ENCODE measurements around the gene HSFX1.
"Not testable (repeated sequence)": the region's sequence is repeated elsewhere in the genome, so short reads cannot be mapped to it uniquely, and the experiment has no call there.

HSFX1 gene, protein sequence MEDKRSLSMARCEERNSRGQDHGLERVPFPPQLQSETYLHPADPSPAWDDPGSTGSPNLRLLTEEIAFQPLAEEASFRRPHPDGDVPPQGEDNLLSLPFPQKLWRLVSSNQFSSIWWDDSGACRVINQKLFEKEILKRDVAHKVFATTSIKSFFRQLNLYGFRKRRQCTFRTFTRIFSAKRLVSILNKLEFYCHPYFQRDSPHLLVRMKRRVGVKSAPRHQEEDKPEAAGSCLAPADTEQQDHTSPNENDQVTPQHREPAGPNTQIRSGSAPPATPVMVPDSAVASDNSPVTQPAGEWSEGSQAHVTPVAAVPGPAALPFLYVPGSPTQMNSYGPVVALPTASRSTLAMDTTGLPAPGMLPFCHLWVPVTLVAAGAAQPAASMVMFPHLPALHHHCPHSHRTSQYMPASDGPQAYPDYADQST

DNA sequence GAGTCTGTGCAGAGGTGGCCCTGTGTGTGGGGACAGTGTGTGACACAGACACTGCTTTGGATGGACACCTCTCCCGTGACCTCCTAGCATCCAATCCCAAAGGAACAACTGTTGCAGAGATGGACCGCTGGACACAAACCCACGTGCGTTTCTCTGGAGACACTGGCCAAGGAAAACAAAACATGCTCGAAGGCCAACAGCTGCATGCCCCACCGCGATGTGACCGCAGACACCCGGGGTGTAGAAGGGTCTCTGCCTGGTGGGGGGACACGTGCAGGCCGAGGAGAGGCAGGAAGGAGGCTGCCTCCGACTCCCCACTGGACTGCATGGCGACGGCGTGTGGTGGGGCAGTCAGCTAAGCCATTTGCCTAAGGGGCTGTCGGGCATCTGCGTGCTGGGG is at the start of gene HSFX1:
Gene HSFX1, plus strand, starts transcription at position 301 of the 400 bp plus-strand sequence. CDS start 614 bp downstream, outside the sequence.
- DNase-seq (ENCODE audit: low read depth): not testable (repeated sequence)

- not testable (repeated sequence) for DNase-seq (ENCODE audit: low read depth)
Observed at GRCh38 chrX:149727308-149727707, 46.6 kb upstream of the HSFX1 start.

DNA sequence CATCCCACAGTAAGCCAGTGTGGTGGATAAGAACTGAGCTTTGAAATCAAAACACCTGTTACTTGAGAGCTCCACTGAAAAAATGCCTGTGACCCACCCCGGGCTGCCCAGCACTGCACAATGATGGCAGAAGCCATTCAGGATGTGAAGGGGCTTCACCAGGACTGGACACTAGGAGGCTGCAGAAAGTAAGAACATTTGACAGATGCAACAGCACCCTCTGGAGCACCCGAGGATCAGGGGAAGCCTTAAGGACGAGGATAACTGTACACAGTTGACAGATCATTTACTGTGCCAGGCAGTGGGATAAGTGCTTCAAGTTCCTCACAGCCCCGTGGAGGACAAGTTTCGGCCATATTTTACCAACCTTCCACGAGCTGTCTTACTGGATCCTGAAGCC is 31.6 kb upstream of the HSFX1 start:
- not testable (repeated sequence) for DNase-seq (ENCODE audit: low read depth)

- DNase-seq (ENCODE audit: low read depth): not testable (repeated sequence)
Observed at GRCh38 chrX:149746390-149747007, 27.4 kb upstream of the HSFX1 start.

DNA sequence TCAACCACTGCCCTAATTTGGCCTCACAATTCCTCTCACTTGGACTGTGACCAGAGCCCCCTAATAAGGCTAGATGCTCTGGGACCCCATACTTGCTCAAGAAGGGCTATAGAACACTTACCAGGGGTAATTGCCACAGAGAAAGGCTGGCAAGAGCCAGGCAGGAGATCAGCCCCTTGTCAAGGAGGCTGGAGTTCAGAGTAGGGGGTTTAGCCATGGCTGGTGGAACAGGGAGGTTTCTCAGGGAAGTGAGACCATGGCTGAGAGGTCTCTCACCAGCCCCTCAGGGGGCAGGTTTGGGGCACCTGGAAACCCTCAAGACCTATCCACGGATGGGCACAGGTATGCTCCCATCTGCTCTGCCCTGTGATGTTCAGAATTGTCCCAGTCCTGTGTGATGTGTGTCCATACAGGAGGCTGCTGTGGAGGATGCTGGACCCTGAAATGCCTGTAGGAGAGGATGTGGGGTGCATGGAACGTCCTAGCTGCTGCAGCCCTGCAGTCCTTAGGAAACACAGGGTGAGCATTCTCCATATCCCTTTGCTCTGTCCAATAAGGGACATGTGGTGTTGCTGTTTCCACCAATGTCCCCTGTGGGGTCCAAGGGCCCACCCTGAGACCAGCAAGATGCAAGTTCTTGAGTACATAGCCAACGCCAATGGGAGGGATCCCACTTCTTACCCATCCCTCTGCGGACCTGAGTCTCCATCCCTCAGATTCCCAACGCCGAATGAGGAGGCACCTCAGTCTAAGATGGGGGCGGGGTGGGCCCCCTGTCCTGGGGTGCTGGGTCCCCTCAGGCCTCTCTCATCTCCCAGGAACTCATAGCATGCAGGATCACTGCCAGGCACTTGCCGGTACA is 16.4 kb upstream of the HSFX1 start:
- no peak for DNase-seq (ENCODE audit: low read depth)

GRCh38 chrX:149758068-149758714 is 15.7 kb upstream of the HSFX1 start:
- DNase-seq (ENCODE audit: low read depth): no peak

- DNase-seq (ENCODE audit: low read depth): not testable (repeated sequence)
Observed at GRCh38 chrX:149758715-149759078, 15.2 kb upstream of the HSFX1 start.

DNA sequence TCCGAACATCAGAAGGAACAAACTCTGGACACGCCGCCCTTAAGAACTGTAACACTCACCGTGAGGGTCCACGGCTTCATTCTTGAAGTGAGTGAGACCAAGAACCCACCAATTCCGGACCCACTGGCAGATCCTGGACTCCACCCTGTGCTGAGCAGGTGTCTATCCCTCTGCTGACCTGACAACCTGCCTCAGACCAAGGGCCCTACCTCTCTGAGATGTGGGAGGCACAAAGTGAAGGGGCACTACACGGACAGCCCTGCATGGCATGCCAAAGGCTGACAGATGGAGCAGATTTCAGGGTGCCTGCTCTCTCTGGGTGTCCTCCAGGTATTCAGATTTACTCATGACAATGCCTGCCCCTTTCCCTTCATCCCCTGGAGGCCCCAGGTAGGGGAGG is 14.0 kb upstream of the HSFX1 start:
- no peak for DNase-seq (ENCODE audit: low read depth)

DNA sequence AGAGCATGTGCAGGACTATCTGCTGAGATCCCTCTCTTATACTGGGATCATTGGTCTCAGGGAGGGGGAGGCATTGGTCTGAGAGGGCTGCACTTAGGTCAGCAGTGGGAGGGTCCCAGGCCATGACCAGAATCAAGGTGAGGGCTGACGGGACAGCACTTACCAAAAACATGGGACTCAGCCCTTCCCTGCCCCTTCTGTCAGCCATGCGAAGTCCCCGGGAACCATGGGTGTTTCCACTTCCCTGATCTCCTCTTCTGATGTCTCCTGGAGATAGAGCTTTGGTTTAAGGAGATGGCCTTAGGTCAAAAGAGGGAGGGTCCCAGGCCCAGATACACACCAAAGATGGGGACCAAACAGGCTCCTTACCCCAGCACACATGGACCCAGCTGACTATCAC is 12.9 kb upstream of the HSFX1 start:
- no peak for DNase-seq (ENCODE audit: low read depth)

- DNase-seq (ENCODE audit: low read depth): not testable (repeated sequence)
Observed at GRCh38 chrX:149761858-149762674, 11.8 kb upstream of the HSFX1 start.

DNA sequence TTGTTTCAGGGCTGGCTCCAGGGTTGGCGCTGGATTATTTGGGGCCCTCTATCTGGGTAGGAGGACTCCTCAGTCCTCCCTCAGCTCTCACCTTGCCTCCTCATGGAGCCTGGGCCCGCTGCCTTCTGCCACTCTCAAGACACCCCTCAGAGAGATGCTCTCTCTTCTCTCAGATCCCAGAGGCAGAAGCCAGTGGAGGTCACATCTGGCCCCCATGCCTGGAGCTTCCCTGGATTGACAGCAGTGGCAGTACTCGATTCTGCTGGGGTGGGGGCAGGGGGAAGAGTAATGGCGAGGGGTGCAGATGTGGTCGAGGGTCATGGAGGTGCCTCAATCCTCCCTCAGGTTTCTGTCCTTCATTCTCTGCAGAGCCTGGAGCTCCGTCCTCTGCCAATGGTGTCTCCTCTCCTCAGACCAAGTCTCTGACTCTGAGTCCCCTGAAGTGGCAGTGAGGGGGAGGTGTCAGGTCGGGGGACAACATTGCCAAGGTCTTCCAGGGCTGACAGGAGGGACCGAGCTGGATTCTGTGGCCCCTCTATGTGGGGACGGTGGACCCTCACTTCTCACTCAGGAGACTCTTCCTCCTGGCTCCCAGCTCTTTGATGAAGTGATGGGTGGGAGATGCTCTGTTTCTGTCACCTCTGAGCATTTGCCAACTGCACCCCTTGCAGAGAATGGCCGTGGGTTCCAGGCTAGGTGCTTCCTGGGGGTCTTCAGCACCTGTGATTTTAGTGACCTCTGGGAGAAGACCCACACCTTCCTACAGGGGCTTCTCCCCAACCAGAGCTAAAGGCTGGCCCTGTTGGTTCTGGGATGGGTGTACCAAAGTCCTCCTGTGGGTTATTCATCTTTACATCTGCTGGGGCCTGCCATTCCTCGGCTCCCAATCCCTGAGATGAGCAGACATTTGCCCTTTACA is 10.9 kb upstream of the HSFX1 start:
- DNase-seq (ENCODE audit: low read depth): no peak

GRCh38 chrX:149770344-149770743 is 3.5 kb upstream of the HSFX1 start:
- DNase-seq (ENCODE audit: low read depth): not testable (repeated sequence)

GRCh38 chrX:149773026-149773425 is 842 bp upstream of the HSFX1 start:
- DNase-seq (ENCODE audit: low read depth): not testable (repeated sequence)

GRCh38 chrX:149777999-149778398 is 4.1 kb downstream of the HSFX1 start:
- not testable (repeated sequence) for DNase-seq (ENCODE audit: low read depth)

GRCh38 chrX:149781727-149782126 is 7.9 kb downstream of the HSFX1 start, which contains the start of gene MAGEA9:
TSS of gene MAGEA9 (plus strand) at chrX:149781930. CDS start at chrX:149786211, 4,281 bp downstream.
- DNase-seq (ENCODE audit: low read depth): not testable (repeated sequence)

- not testable (repeated sequence) for DNase-seq (ENCODE audit: low read depth)
Observed at GRCh38 chrX:149795531-149795930, 21.7 kb downstream of the HSFX1 start.

- DNase-seq (ENCODE audit: low read depth): no peak
Observed at GRCh38 chrX:149799095-149799714, 25.3 kb downstream of the HSFX1 start.

GRCh38 chrX:149799938-149800337 is 26.1 kb downstream of the HSFX1 start:
- no peak for DNase-seq (ENCODE audit: low read depth)

GRCh38 chrX:149803458-149804062 is 29.7 kb downstream of the HSFX1 start:
- DNase-seq (ENCODE audit: low read depth): no peak
